ENCODE results near the gene HIBCH. TPM values are rescaled to one million over a fixed set of nuclear protein-coding genes. Genes with fewer than 3 reads are reported as not detected.

Gene HIBCH
- total and polyA plus RNA-seq, 2 of the 13 experiments (the other 11 are each of a cell fraction or from before 2014, with no cell fraction given) = 18.8 to 49.5 TPM

DNA sequence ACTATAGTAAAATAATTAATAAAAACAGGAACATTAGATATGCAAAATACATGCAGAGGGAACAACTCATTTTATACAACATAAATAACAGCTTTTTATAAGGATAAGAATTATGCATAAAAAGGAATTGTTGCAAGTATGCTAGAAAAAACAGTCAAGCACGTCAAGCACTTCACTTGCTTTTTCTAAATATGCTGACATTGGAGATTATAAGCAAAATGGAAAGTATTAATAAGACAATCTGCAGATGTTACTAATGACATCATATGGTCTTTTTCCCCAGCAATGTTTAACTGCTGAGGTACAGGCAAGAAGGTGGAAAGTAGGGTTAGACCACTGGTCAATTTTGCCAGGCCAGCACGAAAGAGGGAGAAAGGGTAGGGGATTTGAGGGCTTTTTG lies 111.7 kb downstream of the HIBCH start:
- Histone ChIP-seq H3K4me2 (ENCODE audit: low read depth, low read length) (no peak overlapping the region), H2AFZ (ENCODE audit: low read length) (no peak overlapping the region), H3K36me3 (replicated peaks in 1 of 2; ENCODE audit: control insufficient read depth in 1 of 2, insufficient read depth in 2 of 2, low read length in 2 of 2) (peaks cover 2 to 28% of the 10 kb centered on the region in 2 experiments; a peak in 4 of 5 replicates), H4K20me1 (ENCODE audit: insufficient read depth, low read length) (no peaks in the 10 kb centered on the region), H3K9me3 (ENCODE audit: low read length) (no peaks in the 10 kb centered on the region), H3K27me3 (ENCODE audit: control insufficient read depth in 1 of 2, insufficient read depth in 2 of 2, low read length in 2 of 2) (no peaks in the 10 kb centered on the region), H3K4me3 (replicated peaks in 1 of 3; ENCODE audit: insufficient read depth in 1 of 3, low read depth in 2 of 3, low read length in 3 of 3) (no peak overlapping the region), H3K9ac (ENCODE audit: insufficient read depth, low read depth, low read length) (no peak overlapping the region), H3K4me1 (ENCODE audit: insufficient read depth, low read length) (no peaks in the 10 kb centered on the region), H3K27ac (ENCODE audit: extremely low read length, insufficient read depth, low read length) (no peak overlapping the region), H3K79me2 (ENCODE audit: insufficient read depth, low read length) (no peaks in the 10 kb centered on the region)
- 93% methylated on average over 2 of the region's 2 CpGs for WGBS (ENCODE audit: low lambda C conversion rate)
- in situ Hi-C loops (cut with HindIII; ENCODE audit: extremely low pct_ligation_motif_present, low pct_unique_long_range_greater_than_20kb) (no loop called here), intact Hi-C loops (cut with micrococcal nuclease; ENCODE audit: unreplicated experiment) (no loop called here)
- POLR2A ChIA-PET = no interaction called here
- DNase-seq (ENCODE audit: low spot score) (no peak), ATAC-seq (no peak), FAIRE-seq (no peak)
- BruUV-seq (replicated peaks) = no TSS peak
- TF ChIP-seq ATF7 (IDR thresholded peaks at IDR 0.05) (peak; percentile 59), ATF7 (CRISPR knock-in tag; IDR thresholded peaks at IDR 0.05) (no peak), MAFK (conservative IDR thresholded peaks at IDR 0.05 in 1 of 2, IDR thresholded peaks at IDR 0.05 in 1 of 2; ENCODE audit: low read length in 2 of 2) (peak; percentile 94), MAFF (IDR thresholded peaks at IDR 0.05; ENCODE audit: low read depth, low read length) (peak; percentile 94), ZNF282 (IDR thresholded peaks at IDR 0.05; ENCODE audit: partially characterized antibody) (no peak)
- CTCF ChIA-PET (ENCODE audit: low intra/inter-chr PET ratio, low total read pairs) = no interaction called here

- WGBS (ENCODE audit: low lambda C conversion rate) = 97% methylated on average over 4 of the region's 4 CpGs
- in situ Hi-C loops (cut with HindIII; ENCODE audit: extremely low pct_ligation_motif_present, low pct_unique_long_range_greater_than_20kb) (no loop called here), intact Hi-C loops (cut with micrococcal nuclease; ENCODE audit: unreplicated experiment) (no loop called here)
- no TSS peak for BruUV-seq (replicated peaks)
- ChIA-PET CTCF (ENCODE audit: low intra/inter-chr PET ratio, low total read pairs) (no interaction called here), POLR2A (no interaction called here)
- H3K4me3 ChIP-seq (replicated peaks in 1 of 3; ENCODE audit: insufficient read depth in 1 of 3, low read depth in 2 of 3, low read length in 3 of 3) = no peak overlapping the region
- no peak overlapping the region for H2AFZ ChIP-seq (ENCODE audit: low read length)
- FAIRE-seq (no peak), DNase-seq (ENCODE audit: low spot score) (no peak), ATAC-seq (no peak)
- no peaks in the 10 kb centered on the region for H4K20me1 ChIP-seq (ENCODE audit: insufficient read depth, low read length)
- no peaks in the 10 kb centered on the region for H3K79me2 ChIP-seq (ENCODE audit: insufficient read depth, low read length)
- H3K9me3 ChIP-seq (ENCODE audit: low read length) = no peaks in the 10 kb centered on the region
- no peaks in the 10 kb centered on the region for H3K4me1 ChIP-seq (ENCODE audit: insufficient read depth, low read length)
- no peak overlapping the region for H3K27ac ChIP-seq (ENCODE audit: extremely low read length, insufficient read depth, low read length)
- peaks cover 4 to 25% of the 10 kb centered on the region in 2 experiments; a peak in 4 of 5 replicates for H3K36me3 ChIP-seq (replicated peaks in 1 of 2; ENCODE audit: control insufficient read depth in 1 of 2, insufficient read depth in 2 of 2, low read length in 2 of 2)
- no peak overlapping the region for H3K4me2 ChIP-seq (ENCODE audit: low read depth, low read length)
- no peak overlapping the region for H3K9ac ChIP-seq (ENCODE audit: insufficient read depth, low read depth, low read length)
- no peaks in the 10 kb centered on the region for H3K27me3 ChIP-seq (ENCODE audit: control insufficient read depth in 1 of 2, insufficient read depth in 2 of 2, low read length in 2 of 2)
- TF ChIP-seq GLI4 (CRISPR knock-in tag; IDR thresholded peaks at IDR 0.05; ENCODE audit: borderline replicate concordance) (no peak), JUNB (CRISPR knock-in tag; IDR thresholded peaks at IDR 0.05; ENCODE audit: borderline replicate concordance) (no peak), NKX3-1 (CRISPR knock-in tag; IDR thresholded peaks at IDR 0.05) (no peak), ZNF282 (IDR thresholded peaks at IDR 0.05; ENCODE audit: partially characterized antibody) (no peak), ZNF547 (CRISPR knock-in tag; IDR thresholded peaks at IDR 0.05) (no peak), PITX1 (CRISPR knock-in tag; IDR thresholded peaks at IDR 0.05) (no peak), ZNF550 (CRISPR knock-in tag; IDR thresholded peaks at IDR 0.05; ENCODE audit: borderline replicate concordance) (no peak), ZNF143 (CRISPR knock-in tag; IDR thresholded peaks at IDR 0.05) (no peak)
- TF ChIP-seq, protein P1, sequence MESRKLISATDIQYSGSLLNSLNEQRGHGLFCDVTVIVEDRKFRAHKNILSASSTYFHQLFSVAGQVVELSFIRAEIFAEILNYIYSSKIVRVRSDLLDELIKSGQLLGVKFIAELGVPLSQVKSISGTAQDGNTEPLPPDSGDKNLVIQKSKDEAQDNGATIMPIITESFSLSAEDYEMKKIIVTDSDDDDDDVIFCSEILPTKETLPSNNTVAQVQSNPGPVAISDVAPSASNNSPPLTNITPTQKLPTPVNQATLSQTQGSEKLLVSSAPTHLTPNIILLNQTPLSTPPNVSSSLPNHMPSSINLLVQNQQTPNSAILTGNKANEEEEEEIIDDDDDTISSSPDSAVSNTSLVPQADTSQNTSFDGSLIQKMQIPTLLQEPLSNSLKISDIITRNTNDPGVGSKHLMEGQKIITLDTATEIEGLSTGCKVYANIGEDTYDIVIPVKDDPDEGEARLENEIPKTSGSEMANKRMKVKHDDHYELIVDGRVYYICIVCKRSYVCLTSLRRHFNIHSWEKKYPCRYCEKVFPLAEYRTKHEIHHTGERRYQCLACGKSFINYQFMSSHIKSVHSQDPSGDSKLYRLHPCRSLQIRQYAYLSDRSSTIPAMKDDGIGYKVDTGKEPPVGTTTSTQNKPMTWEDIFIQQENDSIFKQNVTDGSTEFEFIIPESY (CRISPR knock-in tag; IDR thresholded peaks at IDR 0.05) = no peak
- TF ChIP-seq, protein P2, sequence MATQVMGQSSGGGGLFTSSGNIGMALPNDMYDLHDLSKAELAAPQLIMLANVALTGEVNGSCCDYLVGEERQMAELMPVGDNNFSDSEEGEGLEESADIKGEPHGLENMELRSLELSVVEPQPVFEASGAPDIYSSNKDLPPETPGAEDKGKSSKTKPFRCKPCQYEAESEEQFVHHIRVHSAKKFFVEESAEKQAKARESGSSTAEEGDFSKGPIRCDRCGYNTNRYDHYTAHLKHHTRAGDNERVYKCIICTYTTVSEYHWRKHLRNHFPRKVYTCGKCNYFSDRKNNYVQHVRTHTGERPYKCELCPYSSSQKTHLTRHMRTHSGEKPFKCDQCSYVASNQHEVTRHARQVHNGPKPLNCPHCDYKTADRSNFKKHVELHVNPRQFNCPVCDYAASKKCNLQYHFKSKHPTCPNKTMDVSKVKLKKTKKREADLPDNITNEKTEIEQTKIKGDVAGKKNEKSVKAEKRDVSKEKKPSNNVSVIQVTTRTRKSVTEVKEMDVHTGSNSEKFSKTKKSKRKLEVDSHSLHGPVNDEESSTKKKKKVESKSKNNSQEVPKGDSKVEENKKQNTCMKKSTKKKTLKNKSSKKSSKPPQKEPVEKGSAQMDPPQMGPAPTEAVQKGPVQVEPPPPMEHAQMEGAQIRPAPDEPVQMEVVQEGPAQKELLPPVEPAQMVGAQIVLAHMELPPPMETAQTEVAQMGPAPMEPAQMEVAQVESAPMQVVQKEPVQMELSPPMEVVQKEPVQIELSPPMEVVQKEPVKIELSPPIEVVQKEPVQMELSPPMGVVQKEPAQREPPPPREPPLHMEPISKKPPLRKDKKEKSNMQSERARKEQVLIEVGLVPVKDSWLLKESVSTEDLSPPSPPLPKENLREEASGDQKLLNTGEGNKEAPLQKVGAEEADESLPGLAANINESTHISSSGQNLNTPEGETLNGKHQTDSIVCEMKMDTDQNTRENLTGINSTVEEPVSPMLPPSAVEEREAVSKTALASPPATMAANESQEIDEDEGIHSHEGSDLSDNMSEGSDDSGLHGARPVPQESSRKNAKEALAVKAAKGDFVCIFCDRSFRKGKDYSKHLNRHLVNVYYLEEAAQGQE (IDR thresholded peaks at IDR 0.05; ENCODE audit: borderline replicate concordance in 1 of 2, low read depth in 1 of 2, low read length in 2 of 2) = no peak
Observed at GRCh38 chr2:190205657-190206056, 114.0 kb downstream of the HIBCH start.
